Keratinocyte (primary cell): ENCODE measurements around the gene EMC10. TPM values are rescaled to one million over a fixed set of nuclear protein-coding genes. Genes with fewer than 3 reads are reported as not detected.

Source experiments
- DNase-seq: peaks from one replicate; pipeline ENCODE4 v3.0.0-alpha.2; 2011; ENCODE audit warnings: low read depth, missing footprints, low spot score
- FAIRE-seq: peaks from 2 replicates; lab custom pipeline; 2011; peaks lifted over from hg19 to GRCh38; lab: Jason Lieb, UNC
- H2AFZ ChIP-seq: 2 replicates; pipeline ENCODE4 v1.6.0; 2012; ENCODE audit warnings: low read length, control low read depth, inconsistent platforms; ENCODE audit not compliant: control insufficient read depth
- H3K27ac ChIP-seq: 2 replicates; pipeline ENCODE4 v1.5.1; 2011; ENCODE audit warnings: low read length; ENCODE audit not compliant: control insufficient read depth, insufficient read depth
- H3K27me3 ChIP-seq: 3 replicates; pipeline ENCODE4 v1.6.0; 2011; ENCODE audit warnings: low read length; ENCODE audit not compliant: control insufficient read depth, insufficient read depth; ENCODE audit errors: extremely low read depth
- H3K36me3 ChIP-seq, 2 experiments: 2 replicates in 1 of 2; 3 replicates in 1 of 2; pipeline ENCODE4 v1.5.1; 2011; ENCODE audit warnings: low read length in 2 of 2, mild to moderate bottlenecking in 1 of 2; ENCODE audit not compliant: control insufficient read depth in 2 of 2, insufficient read depth in 2 of 2; ENCODE audit errors: extremely low read depth in 1 of 2
- H3K4me1 ChIP-seq: 3 replicates; pipeline ENCODE4 v1.5.1; 2011; ENCODE audit warnings: low read length; ENCODE audit not compliant: control insufficient read depth, insufficient read depth; ENCODE audit errors: extremely low read depth
- H3K4me2 ChIP-seq: 3 replicates; pipeline ENCODE4 v1.6.0; 2011; ENCODE audit warnings: low read depth, low read length; ENCODE audit not compliant: control insufficient read depth, insufficient read depth; ENCODE audit errors: extremely low read depth
- H3K4me3 ChIP-seq, 3 experiments: fragments of 200-600 bp in 1 of 3; sonication (generic) in 1 of 3; 2 replicates in 2 of 3; 3 replicates in 1 of 3; pipeline ENCODE4 v1.5.1; 2011 to 2016; ENCODE audit warnings: low read length in 3 of 3, mild to moderate bottlenecking in 3 of 3, control low read depth in 2 of 3, inconsistent platforms in 1 of 3, low read depth in 1 of 3, mixed read lengths in 1 of 3, mixed run types in 1 of 3, moderate library complexity in 1 of 3; ENCODE audit not compliant: control insufficient read depth in 2 of 3, insufficient read depth in 2 of 3; ENCODE audit errors: extremely low read depth in 1 of 3
- H3K79me2 ChIP-seq: 2 replicates; pipeline ENCODE4 v1.6.0; 2012; ENCODE audit warnings: low read length; ENCODE audit not compliant: control insufficient read depth, insufficient read depth
- H3K9ac ChIP-seq: 3 replicates; pipeline ENCODE4 v1.6.0; 2011; ENCODE audit warnings: low read length; ENCODE audit not compliant: control insufficient read depth, insufficient read depth; ENCODE audit errors: extremely low read depth
- H3K9me1 ChIP-seq: 3 replicates; pipeline ENCODE4 v1.6.0; 2011; ENCODE audit warnings: low read length; ENCODE audit not compliant: control insufficient read depth, insufficient read depth; ENCODE audit errors: extremely low read depth
- H3K9me3 ChIP-seq: 2 replicates; pipeline ENCODE4 v1.5.1; 2012; ENCODE audit warnings: low read depth, low read length; ENCODE audit not compliant: control insufficient read depth
- H4K20me1 ChIP-seq: 3 replicates; pipeline ENCODE4 v1.6.0; 2011; ENCODE audit warnings: low read length; ENCODE audit not compliant: control insufficient read depth, insufficient read depth; ENCODE audit errors: extremely low read depth
- EZH2 ChIP-seq: IDR thresholded peaks from one replicate; pipeline ENCODE4 v1.6.1; 2012; ENCODE audit warnings: inconsistent platforms, mild to moderate bottlenecking, low read length, moderate library complexity
- dilution Hi-C: fragments of 300-500 bp; cut with MboI; formaldehyde crosslinking; loops from one replicate; pipeline ENCODE4 v1.7.0; 2020; ENCODE audit warnings: low sequenced_read_pairs; ENCODE audit not compliant: extremely low pct_ligation_motif_present
- polyA plus RNA-seq, 5 experiments: library from polyadenylated mRNA; depleted of rRNA in 3 of 5; stranded (reverse) in 3 of 5; stranded (forward) in 1 of 5; unstranded in 1 of 5; fragments of >200 nt; gene quantifications; 1 replicate in 1 of 5; 2 replicates in 3 of 5; 3 replicates in 1 of 5; pipeline versions ENCODE4 v1.2.1 to v1.2.3, GENCODE V29; 2011 to 2012; ENCODE audit warnings: missing spikeins in 2 of 5, low read depth in 1 of 5, low replicate concordance in 1 of 5
- TF ChIP-seq, protein P1 (sequence below), 3 experiments: IDR thresholded peaks in 1 of 3; conservative IDR thresholded peaks in 1 of 3; optimal IDR thresholded peaks in 1 of 3; 2 replicates in 2 of 3; 3 replicates in 1 of 3; pipeline versions ENCODE3 to v1.5.1; 2011; ENCODE audit warnings: low read length in 3 of 3, mild to moderate bottlenecking in 3 of 3, moderate library complexity in 2 of 3, control low read depth in 1 of 3, inconsistent platforms in 1 of 3; ENCODE audit not compliant: insufficient read depth in 2 of 3; ENCODE audit errors: extremely low read depth in 1 of 3

The EMC10 gene
- polyA plus RNA-seq, 1 donor (not counting 4 experiments of a cell fraction or from before 2014, with no cell fraction given) = 26.7 TPM

DNA sequence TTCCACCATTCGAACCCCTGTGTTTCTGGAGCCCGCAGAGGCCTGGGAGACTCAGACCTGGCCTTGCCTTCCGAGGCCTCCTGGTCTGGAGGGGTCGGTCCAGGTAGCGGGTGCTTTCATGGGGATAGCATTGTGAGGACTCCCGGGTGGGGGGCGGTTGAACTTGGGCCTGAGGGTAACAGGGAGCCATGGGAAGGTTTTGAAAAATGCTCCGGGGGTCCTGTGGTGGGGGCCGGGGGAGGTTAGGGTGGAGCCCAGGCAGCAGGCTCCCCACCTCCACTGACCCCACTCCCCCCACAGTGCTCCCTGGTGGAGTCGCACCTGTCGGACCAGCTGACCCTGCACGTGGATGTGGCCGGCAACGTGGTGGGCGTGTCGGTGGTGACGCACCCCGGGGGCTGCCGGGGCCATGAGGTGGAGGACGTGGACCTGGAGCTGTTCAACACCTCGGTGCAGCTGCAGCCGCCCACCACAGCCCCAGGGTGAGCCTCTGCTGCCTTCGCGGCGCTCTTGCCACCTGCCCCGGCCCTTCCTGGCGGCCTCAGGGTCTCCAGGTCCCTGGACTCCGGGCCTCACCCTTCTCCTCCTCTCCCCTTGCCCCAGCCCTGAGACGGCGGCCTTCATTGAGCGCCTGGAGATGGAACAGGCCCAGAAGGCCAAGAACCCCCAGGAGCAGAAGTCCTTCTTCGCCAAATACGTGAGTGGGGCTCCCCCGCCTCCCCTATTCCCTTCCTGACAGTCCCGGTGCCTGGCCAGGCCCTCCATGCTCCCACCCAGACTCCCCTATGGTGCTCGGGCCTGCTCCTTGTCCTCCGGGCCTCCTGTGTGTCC, 4.2 kb downstream of the EMC10 start:
- DNase-seq (no peak), FAIRE-seq (no peak)
- Histone ChIP-seq H3K36me3 (peaks cover 7 to 25% of the 10 kb centered on the region in 2 experiments), H3K79me2 (peaks cover 19% of the 10 kb centered on the region), H3K9ac (no peak overlapping the region), H3K4me1 (peaks cover 6% of the 10 kb centered on the region), H3K4me2 (no peak overlapping the region), H2AFZ (no peak overlapping the region), H3K4me3 (no peak overlapping the region), H3K27ac (no peak overlapping the region), H3K9me3 (no peaks in the 10 kb centered on the region), H3K27me3 (no peaks in the 10 kb centered on the region), H3K9me1 (peaks cover 2% of the 10 kb centered on the region), H4K20me1 (peaks cover 6% of the 10 kb centered on the region)
- dilution Hi-C loops = no loop called here
- TF ChIP-seq, protein P1, sequence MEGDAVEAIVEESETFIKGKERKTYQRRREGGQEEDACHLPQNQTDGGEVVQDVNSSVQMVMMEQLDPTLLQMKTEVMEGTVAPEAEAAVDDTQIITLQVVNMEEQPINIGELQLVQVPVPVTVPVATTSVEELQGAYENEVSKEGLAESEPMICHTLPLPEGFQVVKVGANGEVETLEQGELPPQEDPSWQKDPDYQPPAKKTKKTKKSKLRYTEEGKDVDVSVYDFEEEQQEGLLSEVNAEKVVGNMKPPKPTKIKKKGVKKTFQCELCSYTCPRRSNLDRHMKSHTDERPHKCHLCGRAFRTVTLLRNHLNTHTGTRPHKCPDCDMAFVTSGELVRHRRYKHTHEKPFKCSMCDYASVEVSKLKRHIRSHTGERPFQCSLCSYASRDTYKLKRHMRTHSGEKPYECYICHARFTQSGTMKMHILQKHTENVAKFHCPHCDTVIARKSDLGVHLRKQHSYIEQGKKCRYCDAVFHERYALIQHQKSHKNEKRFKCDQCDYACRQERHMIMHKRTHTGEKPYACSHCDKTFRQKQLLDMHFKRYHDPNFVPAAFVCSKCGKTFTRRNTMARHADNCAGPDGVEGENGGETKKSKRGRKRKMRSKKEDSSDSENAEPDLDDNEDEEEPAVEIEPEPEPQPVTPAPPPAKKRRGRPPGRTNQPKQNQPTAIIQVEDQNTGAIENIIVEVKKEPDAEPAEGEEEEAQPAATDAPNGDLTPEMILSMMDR (optimal IDR thresholded peaks at IDR 0.05 in 1 of 3, IDR thresholded peaks at IDR 0.05 in 1 of 3, conservative IDR thresholded peaks at IDR 0.05 in 1 of 3; ENCODE audit: extremely low read depth in 1 of 3, insufficient read depth in 2 of 3, low read length in 3 of 3) = no peak
- TF ChIP-seq EZH2 = no peak

DNA sequence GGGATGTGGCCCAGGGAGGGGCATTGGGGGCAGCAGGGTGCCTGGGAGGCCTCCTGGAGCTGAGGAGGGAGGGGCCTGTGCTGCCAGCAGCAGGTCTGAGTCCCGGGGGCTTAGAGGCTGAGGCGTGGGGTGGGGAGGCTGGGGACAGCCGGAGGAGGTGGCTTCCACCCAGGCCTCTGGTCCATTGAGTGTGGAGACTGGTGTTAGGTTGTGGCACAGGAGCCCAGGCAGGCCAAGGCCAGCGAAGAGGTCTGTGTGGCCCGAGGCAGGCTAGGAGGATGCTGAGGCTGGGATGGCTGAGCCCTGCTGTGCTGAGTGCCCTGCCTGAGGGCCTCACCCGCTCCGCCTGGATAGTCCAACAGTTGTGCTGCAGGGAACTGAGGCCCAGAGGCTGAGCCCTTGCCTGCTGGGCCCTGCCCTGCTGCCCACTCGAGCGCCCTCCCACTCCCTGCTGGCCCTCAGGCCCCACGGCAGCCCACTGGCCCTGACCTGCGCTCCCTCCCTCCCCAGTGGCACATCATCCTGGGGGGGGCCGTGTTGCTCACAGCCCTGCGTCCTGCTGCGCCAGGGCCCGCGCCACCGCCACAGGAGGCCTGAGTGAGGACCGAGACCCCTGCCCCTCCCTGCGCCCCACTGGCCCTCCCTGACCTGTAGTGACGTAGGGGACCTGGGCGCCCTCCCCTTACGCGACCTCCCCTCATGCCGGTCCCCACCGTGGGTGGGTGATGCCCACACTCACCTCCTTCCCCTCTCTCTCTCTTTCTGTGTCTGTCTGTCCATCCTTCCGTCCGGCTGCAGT, 5.2 kb downstream of the EMC10 start:
- Histone ChIP-seq H3K36me3 (peaks cover 7 to 25% of the 10 kb centered on the region in 2 experiments), H4K20me1 (peaks cover 6% of the 10 kb centered on the region), H3K4me2 (no peak overlapping the region), H3K9me1 (peaks cover 2% of the 10 kb centered on the region), H3K27me3 (no peaks in the 10 kb centered on the region), H3K9me3 (no peaks in the 10 kb centered on the region), H3K79me2 (peaks cover 19% of the 10 kb centered on the region), H3K27ac (no peak overlapping the region), H3K4me3 (no peak overlapping the region), H3K9ac (no peak overlapping the region), H2AFZ (no peak overlapping the region), H3K4me1 (peaks cover 6% of the 10 kb centered on the region)
- DNase-seq (no peak), FAIRE-seq (no peak)
- dilution Hi-C loops = no loop called here
- no peak for TF ChIP-seq EZH2
- TF ChIP-seq, protein P1 (optimal IDR thresholded peaks at IDR 0.05 in 1 of 3, IDR thresholded peaks at IDR 0.05 in 1 of 3, conservative IDR thresholded peaks at IDR 0.05 in 1 of 3; ENCODE audit: extremely low read depth in 1 of 3, insufficient read depth in 2 of 3, low read length in 3 of 3) = no peak
